Measurements from ENCODE around the gene SLIT1.

SLIT1 gene

DNA sequence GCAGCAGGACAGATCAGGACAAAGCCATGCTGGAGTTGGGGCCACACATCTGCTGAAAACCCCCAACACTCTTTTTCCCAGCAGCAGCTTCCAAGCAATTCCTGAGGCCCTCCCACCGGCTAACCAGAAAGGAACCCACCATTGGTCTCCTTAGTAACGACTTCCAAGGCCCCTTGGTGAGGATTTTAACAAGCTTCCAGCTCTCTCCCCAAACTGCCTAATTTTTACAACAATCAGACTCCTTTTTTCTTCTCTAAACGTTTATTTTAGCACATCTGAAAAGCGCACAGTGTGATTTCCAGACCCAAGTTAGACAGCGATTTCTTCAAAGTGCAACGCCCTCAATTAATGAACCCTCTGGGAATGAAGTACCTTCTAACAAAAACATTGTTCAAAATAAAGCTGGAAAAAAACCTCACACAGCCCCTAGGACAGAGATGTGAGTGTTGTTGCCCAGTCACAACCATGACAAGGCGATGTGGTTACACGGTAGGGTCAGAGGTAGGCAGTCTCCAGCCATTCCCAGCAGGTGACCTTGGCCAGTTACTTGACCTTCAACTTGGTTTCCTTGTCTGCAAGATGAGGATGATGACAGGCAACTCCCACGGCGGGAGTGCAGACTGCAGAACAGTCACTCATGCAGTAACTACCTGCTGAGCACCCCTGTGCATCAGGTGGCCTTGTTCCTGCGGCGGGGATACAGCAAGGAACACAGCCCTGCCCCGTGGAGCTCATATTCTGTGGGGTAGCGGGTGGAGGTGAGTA, 82.3 kb downstream of the SLIT1 start:
- H3K4me3 ChIP-seq (ENCODE audit: severe bottlenecking), result no peak overlapping the region
- TF ChIP-seq, protein P1, sequence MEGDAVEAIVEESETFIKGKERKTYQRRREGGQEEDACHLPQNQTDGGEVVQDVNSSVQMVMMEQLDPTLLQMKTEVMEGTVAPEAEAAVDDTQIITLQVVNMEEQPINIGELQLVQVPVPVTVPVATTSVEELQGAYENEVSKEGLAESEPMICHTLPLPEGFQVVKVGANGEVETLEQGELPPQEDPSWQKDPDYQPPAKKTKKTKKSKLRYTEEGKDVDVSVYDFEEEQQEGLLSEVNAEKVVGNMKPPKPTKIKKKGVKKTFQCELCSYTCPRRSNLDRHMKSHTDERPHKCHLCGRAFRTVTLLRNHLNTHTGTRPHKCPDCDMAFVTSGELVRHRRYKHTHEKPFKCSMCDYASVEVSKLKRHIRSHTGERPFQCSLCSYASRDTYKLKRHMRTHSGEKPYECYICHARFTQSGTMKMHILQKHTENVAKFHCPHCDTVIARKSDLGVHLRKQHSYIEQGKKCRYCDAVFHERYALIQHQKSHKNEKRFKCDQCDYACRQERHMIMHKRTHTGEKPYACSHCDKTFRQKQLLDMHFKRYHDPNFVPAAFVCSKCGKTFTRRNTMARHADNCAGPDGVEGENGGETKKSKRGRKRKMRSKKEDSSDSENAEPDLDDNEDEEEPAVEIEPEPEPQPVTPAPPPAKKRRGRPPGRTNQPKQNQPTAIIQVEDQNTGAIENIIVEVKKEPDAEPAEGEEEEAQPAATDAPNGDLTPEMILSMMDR (IDR thresholded peaks at IDR 0.05; ENCODE audit: poor library complexity, severe bottlenecking), result no peak
- H3K36me3 ChIP-seq (ENCODE audit: low read depth), result no peaks in the 10 kb centered on the region
- no peak for DNase-seq (ENCODE audit: low spot score)
- H3K9me3 ChIP-seq (ENCODE audit: severe bottlenecking), result no peaks in the 10 kb centered on the region
- H3K27ac ChIP-seq (ENCODE audit: poor library complexity, severe bottlenecking), result no peak overlapping the region
- no peaks in the 10 kb centered on the region for H3K4me1 ChIP-seq (ENCODE audit: insufficient read depth, poor library complexity, severe bottlenecking)
- ATAC-seq (ENCODE audit: low read depth), result no peak
- no peaks in the 10 kb centered on the region for H3K27me3 ChIP-seq (ENCODE audit: insufficient read depth, poor library complexity, severe bottlenecking)

- ATAC-seq (ENCODE audit: low read depth), result no peak
- TF ChIP-seq, protein P1 (IDR thresholded peaks at IDR 0.05; ENCODE audit: poor library complexity, severe bottlenecking), result no peak
- no peaks in the 10 kb centered on the region for H3K36me3 ChIP-seq (ENCODE audit: low read depth)
Observed at GRCh38 chr10:97102441-97102840, 83.3 kb downstream of the SLIT1 start.

DNA sequence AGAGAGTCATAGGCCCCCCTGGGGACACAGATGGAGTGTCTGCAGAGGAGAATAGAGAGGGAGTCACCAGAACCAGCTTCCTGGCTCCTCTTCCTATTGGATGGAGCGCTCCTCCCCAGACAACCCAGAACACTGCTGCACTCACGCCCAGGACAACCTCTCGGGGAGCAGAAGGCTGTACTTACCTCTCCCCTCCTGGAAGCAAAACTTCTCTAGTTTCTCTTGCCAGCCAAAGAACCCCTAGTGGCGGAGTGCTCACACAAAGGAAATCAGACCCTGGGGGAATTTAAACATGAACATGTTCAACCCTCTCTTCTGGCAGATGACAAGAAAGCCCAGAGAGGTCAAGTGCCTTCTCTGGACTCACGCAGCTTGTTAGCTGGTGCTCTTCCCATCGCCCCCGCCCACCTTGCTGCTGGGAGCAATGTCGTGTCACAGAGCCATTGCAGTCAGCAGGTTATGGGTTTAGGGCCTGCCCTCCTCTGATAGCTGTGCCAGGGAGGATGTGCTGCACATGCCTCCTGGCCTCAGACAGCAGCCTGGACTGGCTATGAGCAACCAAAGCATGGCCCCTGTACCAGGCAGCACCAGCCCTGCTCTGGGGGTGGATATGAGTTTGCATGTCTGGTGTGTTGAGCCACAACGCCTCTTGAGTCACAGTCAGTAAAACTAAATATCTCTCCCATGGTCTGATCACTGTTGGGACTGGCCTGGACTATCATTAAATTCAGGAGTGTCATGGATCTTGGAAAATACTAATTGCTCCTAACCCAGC, 84.4 kb downstream of the SLIT1 start:
- H3K27ac ChIP-seq (ENCODE audit: poor library complexity, severe bottlenecking), result no peak overlapping the region
- ATAC-seq (ENCODE audit: low read depth) (no peak), DNase-seq (ENCODE audit: low spot score) (no peak)
- H3K36me3 ChIP-seq (ENCODE audit: low read depth), result no peaks in the 10 kb centered on the region
- peaks cover 10% of the 10 kb centered on the region for H3K27me3 ChIP-seq (ENCODE audit: insufficient read depth, poor library complexity, severe bottlenecking)
- TF ChIP-seq, protein P1 (IDR thresholded peaks at IDR 0.05; ENCODE audit: poor library complexity, severe bottlenecking), result no peak
- H3K4me1 ChIP-seq (ENCODE audit: insufficient read depth, poor library complexity, severe bottlenecking), result no peaks in the 10 kb centered on the region
- no peaks in the 10 kb centered on the region for H3K9me3 ChIP-seq (ENCODE audit: severe bottlenecking)
- H3K4me3 ChIP-seq (ENCODE audit: severe bottlenecking), result no peak overlapping the region

More at GRCh38 chr10:97102441-97102840, 83.3 kb downstream of the SLIT1 start:
- Histone ChIP-seq H3K9me3 (ENCODE audit: severe bottlenecking) (no peaks in the 10 kb centered on the region), H3K4me1 (ENCODE audit: insufficient read depth, poor library complexity, severe bottlenecking) (no peaks in the 10 kb centered on the region), H3K27me3 (ENCODE audit: insufficient read depth, poor library complexity, severe bottlenecking) (peaks cover 4% of the 10 kb centered on the region), H3K4me3 (ENCODE audit: severe bottlenecking) (no peak overlapping the region), H3K27ac (ENCODE audit: poor library complexity, severe bottlenecking) (no peak overlapping the region)
- no peak for DNase-seq (ENCODE audit: low spot score)

- Histone ChIP-seq H3K4me1 (ENCODE audit: insufficient read depth, poor library complexity, severe bottlenecking) (no peaks in the 10 kb centered on the region), H3K27ac (ENCODE audit: poor library complexity, severe bottlenecking) (no peak overlapping the region), H3K9me3 (ENCODE audit: severe bottlenecking) (no peaks in the 10 kb centered on the region), H3K36me3 (ENCODE audit: low read depth) (no peaks in the 10 kb centered on the region), H3K27me3 (ENCODE audit: insufficient read depth, poor library complexity, severe bottlenecking) (peaks cover 10% of the 10 kb centered on the region), H3K4me3 (ENCODE audit: severe bottlenecking) (no peak overlapping the region)
- no peak for ATAC-seq (ENCODE audit: low read depth)
- DNase-seq (ENCODE audit: low spot score), result no peak
- TF ChIP-seq, protein P1 (IDR thresholded peaks at IDR 0.05; ENCODE audit: poor library complexity, severe bottlenecking), result no peak
Observed at GRCh38 chr10:97100657-97101056, 85.1 kb downstream of the SLIT1 start.

Measured in RWPE2 (cell line).